Measurements from ENCODE around the gene C1QL1. TPM values are rescaled to one million over a fixed set of nuclear protein-coding genes. Genes with fewer than 3 reads are reported as not detected.

The C1QL1 gene
- total and polyA plus RNA-seq, 2 of the 13 experiments (the other 11 are each of a cell fraction or from before 2014, with no cell fraction given), result 0.11 TPM

DNA sequence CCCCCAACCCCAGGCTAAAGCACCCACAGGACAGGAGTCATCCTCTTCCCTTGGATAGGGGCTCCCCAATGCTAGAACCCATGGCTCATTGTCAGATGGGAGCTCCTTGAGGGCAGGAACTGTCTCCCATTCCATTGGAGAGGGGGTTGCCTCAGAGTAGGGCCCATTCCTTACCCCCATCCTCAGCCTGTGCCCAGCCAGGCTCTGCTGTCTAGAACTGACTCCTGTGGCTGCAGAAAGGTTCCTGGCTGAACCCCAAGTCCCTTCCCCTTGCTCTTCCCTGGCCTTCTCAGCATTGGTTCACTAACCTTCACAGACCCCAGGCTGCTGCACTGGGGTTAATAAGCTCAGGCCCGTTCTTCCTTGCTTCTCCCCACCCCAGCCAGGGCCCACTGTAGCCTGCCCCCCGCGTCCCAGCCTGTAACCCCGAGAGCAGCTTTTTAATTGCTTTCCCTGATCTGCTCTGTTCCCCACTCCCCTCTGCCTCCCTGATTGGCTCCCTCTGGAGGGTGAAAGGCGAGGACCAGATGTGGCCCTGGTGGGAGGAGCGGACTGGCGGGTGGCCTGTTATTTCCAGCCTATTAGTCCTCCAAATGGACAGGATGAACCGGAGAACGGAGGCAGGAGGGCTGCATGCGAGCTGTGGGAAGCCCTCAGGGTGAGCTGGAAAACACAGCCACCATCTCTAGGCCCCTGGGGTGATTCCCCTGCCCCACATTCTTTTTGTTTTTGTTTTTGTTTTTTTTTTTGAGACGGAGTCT is 46.8 kb downstream of the C1QL1 start (continued):
- TF ChIP-seq, protein P1, sequence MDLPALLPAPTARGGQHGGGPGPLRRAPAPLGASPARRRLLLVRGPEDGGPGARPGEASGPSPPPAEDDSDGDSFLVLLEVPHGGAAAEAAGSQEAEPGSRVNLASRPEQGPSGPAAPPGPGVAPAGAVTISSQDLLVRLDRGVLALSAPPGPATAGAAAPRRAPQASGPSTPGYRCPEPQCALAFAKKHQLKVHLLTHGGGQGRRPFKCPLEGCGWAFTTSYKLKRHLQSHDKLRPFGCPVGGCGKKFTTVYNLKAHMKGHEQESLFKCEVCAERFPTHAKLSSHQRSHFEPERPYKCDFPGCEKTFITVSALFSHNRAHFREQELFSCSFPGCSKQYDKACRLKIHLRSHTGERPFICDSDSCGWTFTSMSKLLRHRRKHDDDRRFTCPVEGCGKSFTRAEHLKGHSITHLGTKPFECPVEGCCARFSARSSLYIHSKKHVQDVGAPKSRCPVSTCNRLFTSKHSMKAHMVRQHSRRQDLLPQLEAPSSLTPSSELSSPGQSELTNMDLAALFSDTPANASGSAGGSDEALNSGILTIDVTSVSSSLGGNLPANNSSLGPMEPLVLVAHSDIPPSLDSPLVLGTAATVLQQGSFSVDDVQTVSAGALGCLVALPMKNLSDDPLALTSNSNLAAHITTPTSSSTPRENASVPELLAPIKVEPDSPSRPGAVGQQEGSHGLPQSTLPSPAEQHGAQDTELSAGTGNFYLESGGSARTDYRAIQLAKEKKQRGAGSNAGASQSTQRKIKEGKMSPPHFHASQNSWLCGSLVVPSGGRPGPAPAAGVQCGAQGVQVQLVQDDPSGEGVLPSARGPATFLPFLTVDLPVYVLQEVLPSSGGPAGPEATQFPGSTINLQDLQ (CRISPR knock-in tag; IDR thresholded peaks at IDR 0.05), result no peak
- TF ChIP-seq NONO (IDR thresholded peaks at IDR 0.05) (no peak), NONO (CRISPR knock-in tag; conservative IDR thresholded peaks at IDR 0.05) (no peak), HOXA5 (CRISPR knock-in tag; IDR thresholded peaks at IDR 0.05) (no peak), SP4 (CRISPR knock-in tag; IDR thresholded peaks at IDR 0.05) (0 out of 2 replicates have a peak, but pooled peaks have one; percentile 29), ZNF543 (CRISPR knock-in tag; IDR thresholded peaks at IDR 0.05) (no peak), SMAD1 (CRISPR knock-in tag; IDR thresholded peaks at IDR 0.05; ENCODE audit: borderline replicate concordance, low read depth) (no peak), TEAD2 (CRISPR knock-in tag; IDR thresholded peaks at IDR 0.05) (no peak)

DNA sequence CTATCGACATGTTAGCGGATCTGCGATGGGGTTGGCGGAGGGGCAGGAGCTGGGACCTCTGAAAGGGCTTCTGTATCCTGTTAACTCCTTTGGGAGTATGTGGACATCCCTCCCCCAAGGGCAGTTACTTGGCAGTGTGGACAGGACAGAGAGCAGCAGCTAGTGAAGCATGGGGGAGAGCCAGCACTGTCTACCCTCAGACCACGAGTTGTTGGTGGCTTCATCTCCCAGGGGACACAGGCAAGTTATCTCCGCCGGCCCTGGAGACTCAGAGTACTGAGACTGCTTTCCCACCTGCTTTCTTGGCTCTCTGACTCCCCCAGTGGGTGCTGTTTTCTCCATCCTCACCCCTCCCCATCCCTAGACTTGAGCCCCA is 47.5 kb downstream of the C1QL1 start:
- H3K27ac ChIP-seq (ENCODE audit: extremely low read length, insufficient read depth, low read length), result no peak overlapping the region
- in situ Hi-C loops (cut with HindIII; ENCODE audit: extremely low pct_ligation_motif_present, low pct_unique_long_range_greater_than_20kb) (loop anchor here (5.0 to 10.0 kb wide), 3 partner anchors 42 to 184 kb away; no protein-coding TSS in a partner anchor), intact Hi-C loops (cut with micrococcal nuclease; ENCODE audit: unreplicated experiment) (loop anchor here (1.0 to 2.0 kb wide), 3 partner anchors 42 to 179 kb away; no protein-coding TSS in a partner anchor)
- ATAC-seq, result no peak
- no peaks in the 10 kb centered on the region for H4K20me1 ChIP-seq (ENCODE audit: insufficient read depth, low read length)
- H3K4me2 ChIP-seq (ENCODE audit: low read depth, low read length), result no peak overlapping the region
- POLR2A ChIA-PET, result interaction anchor here (1.0 to 2.2 kb wide), 5 partner anchors 71 to 228 kb away, joined by 3 to 11 read pairs (median 4); partner anchors contain the start of genes HEXIM1 and NMT1
- no TSS peak for BruUV-seq (replicated peaks)
- TF ChIP-seq, protein P2, sequence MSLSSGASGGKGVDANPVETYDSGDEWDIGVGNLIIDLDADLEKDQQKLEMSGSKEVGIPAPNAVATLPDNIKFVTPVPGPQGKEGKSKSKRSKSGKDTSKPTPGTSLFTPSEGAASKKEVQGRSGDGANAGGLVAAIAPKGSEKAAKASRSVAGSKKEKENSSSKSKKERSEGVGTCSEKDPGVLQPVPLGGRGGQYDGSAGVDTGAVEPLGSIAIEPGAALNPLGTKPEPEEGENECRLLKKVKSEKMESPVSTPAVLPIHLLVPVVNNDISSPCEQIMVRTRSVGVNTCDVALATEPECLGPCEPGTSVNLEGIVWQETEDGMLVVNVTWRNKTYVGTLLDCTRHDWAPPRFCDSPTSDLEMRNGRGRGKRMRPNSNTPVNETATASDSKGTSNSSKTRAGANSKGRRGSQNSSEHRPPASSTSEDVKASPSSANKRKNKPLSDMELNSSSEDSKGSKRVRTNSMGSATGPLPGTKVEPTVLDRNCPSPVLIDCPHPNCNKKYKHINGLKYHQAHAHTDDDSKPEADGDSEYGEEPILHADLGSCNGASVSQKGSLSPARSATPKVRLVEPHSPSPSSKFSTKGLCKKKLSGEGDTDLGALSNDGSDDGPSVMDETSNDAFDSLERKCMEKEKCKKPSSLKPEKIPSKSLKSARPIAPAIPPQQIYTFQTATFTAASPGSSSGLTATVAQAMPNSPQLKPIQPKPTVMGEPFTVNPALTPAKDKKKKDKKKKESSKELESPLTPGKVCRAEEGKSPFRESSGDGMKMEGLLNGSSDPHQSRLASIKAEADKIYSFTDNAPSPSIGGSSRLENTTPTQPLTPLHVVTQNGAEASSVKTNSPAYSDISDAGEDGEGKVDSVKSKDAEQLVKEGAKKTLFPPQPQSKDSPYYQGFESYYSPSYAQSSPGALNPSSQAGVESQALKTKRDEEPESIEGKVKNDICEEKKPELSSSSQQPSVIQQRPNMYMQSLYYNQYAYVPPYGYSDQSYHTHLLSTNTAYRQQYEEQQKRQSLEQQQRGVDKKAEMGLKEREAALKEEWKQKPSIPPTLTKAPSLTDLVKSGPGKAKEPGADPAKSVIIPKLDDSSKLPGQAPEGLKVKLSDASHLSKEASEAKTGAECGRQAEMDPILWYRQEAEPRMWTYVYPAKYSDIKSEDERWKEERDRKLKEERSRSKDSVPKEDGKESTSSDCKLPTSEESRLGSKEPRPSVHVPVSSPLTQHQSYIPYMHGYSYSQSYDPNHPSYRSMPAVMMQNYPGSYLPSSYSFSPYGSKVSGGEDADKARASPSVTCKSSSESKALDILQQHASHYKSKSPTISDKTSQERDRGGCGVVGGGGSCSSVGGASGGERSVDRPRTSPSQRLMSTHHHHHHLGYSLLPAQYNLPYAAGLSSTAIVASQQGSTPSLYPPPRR (CRISPR knock-in tag; IDR thresholded peaks at IDR 0.05; ENCODE audit: borderline replicate concordance), result no peak
- TF ChIP-seq ZNF205 (CRISPR knock-in tag; IDR thresholded peaks at IDR 0.05) (no peak), NFE2L1 (CRISPR knock-in tag; IDR thresholded peaks at IDR 0.05; ENCODE audit: borderline replicate concordance) (no peak), ZNF546 (CRISPR knock-in tag; conservative IDR thresholded peaks at IDR 0.05) (no peak), IKZF1 (IDR thresholded peaks at IDR 0.05) (no peak)
- no peaks in the 10 kb centered on the region for H3K9me3 ChIP-seq (ENCODE audit: low read length)
- H2AFZ ChIP-seq (ENCODE audit: low read length), result no peak overlapping the region
- peaks cover 9 to 30% of the 10 kb centered on the region in 2 experiments; a peak in 4 of 5 replicates for H3K27me3 ChIP-seq (ENCODE audit: control insufficient read depth in 1 of 2, insufficient read depth in 2 of 2, low read length in 2 of 2)
- DNase-seq (ENCODE audit: low spot score), result no peak
- no peak overlapping the region for H3K4me3 ChIP-seq (replicated peaks in 1 of 3; ENCODE audit: insufficient read depth in 1 of 3, low read depth in 2 of 3, low read length in 3 of 3)
- H3K4me1 ChIP-seq (ENCODE audit: insufficient read depth, low read length), result peaks cover 25% of the 10 kb centered on the region
- WGBS (ENCODE audit: low lambda C conversion rate), result 85% methylated on average over 7 of the region's 7 CpGs
- H3K79me2 ChIP-seq (ENCODE audit: insufficient read depth, low read length), result no peaks in the 10 kb centered on the region
- no peaks in the 10 kb centered on the region for H3K36me3 ChIP-seq (replicated peaks in 1 of 2; ENCODE audit: control insufficient read depth in 1 of 2, insufficient read depth in 2 of 2, low read length in 2 of 2)
- no peak overlapping the region for H3K9ac ChIP-seq (ENCODE audit: insufficient read depth, low read depth, low read length)
- CTCF ChIA-PET (ENCODE audit: low intra/inter-chr PET ratio, low total read pairs), result interaction anchor here (1.1 to 2.8 kb wide), 4 partner anchors 97 to 212 kb away, joined by 3 to 24 read pairs (median 13); no protein-coding TSS in a partner anchor
- no peak for FAIRE-seq

All from HepG2 (cell line).